ENCODE data around the gene ARID1B. TPM values are rescaled to one million over a fixed set of nuclear protein-coding genes. Genes with fewer than 3 reads are reported as not detected.

The ARID1B gene
- total and polyA plus RNA-seq, 8 donors = 16.2 to 68.0 (median 42.5) TPM

GRCh38 chr6:157017861-157018260 is 240.7 kb downstream of the ARID1B start:
- H3K9me3 ChIP-seq = no peaks in the 10 kb centered on the region
- no peaks in the 10 kb centered on the region for H3K36me3 ChIP-seq
- TF ChIP-seq CTCF (IDR thresholded peaks at IDR 0.05) = no peak
- no peak overlapping the region for H3K4me3 ChIP-seq
- no peaks in the 10 kb centered on the region for H3K27me3 ChIP-seq
- H3K27ac ChIP-seq = no peak overlapping the region
- no peak for DNase-seq
- intact Hi-C loops (cut with DNase I) = no loop called here
- H3K4me1 ChIP-seq = peaks cover 0 to 16% (median 11%) of the 10 kb centered on the region in 3 donors
- FAIRE-seq = no peak
- no peak for ATAC-seq

DNA sequence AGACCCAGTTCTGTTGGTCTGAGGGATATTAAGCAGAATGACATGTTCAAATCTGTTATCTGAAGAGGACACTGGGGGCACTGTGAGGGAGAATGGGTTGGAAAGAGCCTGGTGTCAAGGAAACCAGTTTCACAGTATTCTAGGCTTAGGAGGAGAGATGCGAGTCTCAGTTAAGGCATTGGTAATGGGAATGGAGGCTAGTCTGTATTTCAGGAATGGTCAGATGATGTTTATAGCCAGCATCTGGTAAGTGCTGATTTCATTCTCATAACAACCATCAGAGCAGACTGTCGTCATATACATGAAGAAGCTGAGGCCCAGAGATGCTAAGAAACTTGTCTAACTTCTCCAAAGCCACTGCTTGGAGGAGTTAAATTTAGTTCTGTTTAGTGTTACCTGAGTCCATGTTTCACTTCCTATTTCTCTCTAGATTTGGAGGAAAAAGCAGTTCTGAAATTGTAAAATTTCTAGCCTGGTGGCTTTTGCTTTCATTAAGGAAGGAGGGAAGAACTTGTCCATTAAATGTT is 242.0 kb downstream of the ARID1B start:
- ATAC-seq (no peak), FAIRE-seq (no peak), DNase-seq (no peak)
- no peak overlapping the region for H3K27ac ChIP-seq
- peaks cover 0 to 20% (median 15%) of the 10 kb centered on the region in 3 donors for H3K4me1 ChIP-seq
- H3K4me3 ChIP-seq = no peak overlapping the region
- intact Hi-C loops (cut with DNase I) = no loop called here
- 85 to 96% methylated on average over 2 of the region's 2 CpGs for WGBS, 2 donors
- TF ChIP-seq CTCF (IDR thresholded peaks at IDR 0.05) = no peak
- H3K36me3 ChIP-seq = no peaks in the 10 kb centered on the region
- no peaks in the 10 kb centered on the region for H3K27me3 ChIP-seq
- no peaks in the 10 kb centered on the region for H3K9me3 ChIP-seq

- no peak for FAIRE-seq
- Histone ChIP-seq H3K27me3 (no peaks in the 10 kb centered on the region), H3K4me1 (peaks cover 0 to 20% (median 15%) of the 10 kb centered on the region in 3 donors), H3K9me3 (no peaks in the 10 kb centered on the region), H3K27ac (no peak overlapping the region), H3K36me3 (no peaks in the 10 kb centered on the region), H3K4me3 (no peak overlapping the region)
- intact Hi-C loops (cut with DNase I) = no loop called here
- TF ChIP-seq CTCF (IDR thresholded peaks at IDR 0.05) = no peak
- no peak for DNase-seq
- ATAC-seq = no peak
- WGBS, 2 donors = 80 to 89% methylated on average over 7 of the region's 7 CpGs
These were observed 242.6 kb downstream of the ARID1B start for GRCh38 chr6:157019733-157020132.

- peak overlapping the region in 3 of 4 donors; percentile 97 to 100 (median 99) for H3K27ac ChIP-seq
- H3K4me3 ChIP-seq = peak overlapping the region in 3 of 4 donors; percentile 62 to 84 (median 78)
- intact Hi-C loops (cut with DNase I) = no loop called here
- H3K27me3 ChIP-seq = no peaks in the 10 kb centered on the region
- peaks cover 0 to 20% (median 15%) of the 10 kb centered on the region in 3 donors for H3K4me1 ChIP-seq
- FAIRE-seq (peak; percentile 13), ATAC-seq (no peak), DNase-seq (no peak)
- WGBS, 2 donors = 39 to 60% methylated on average over 4 of the region's 4 CpGs
- H3K36me3 ChIP-seq = no peaks in the 10 kb centered on the region
- no peak for TF ChIP-seq CTCF (IDR thresholded peaks at IDR 0.05)
- no peaks in the 10 kb centered on the region for H3K9me3 ChIP-seq
These were observed 243.2 kb downstream of the ARID1B start for GRCh38 chr6:157020398-157020797.

- FAIRE-seq (no peak), ATAC-seq (peak; percentile 11 to 59 (median 38)), DNase-seq (peak in 3 of 6 donors; percentile 29 to 79 (median 59))
- WGBS, 2 donors = 0% methylated on average over 37 to 40 of the region's 40 CpGs
- no peak for TF ChIP-seq CTCF (IDR thresholded peaks at IDR 0.05)
- no peaks in the 10 kb centered on the region for H3K9me3 ChIP-seq
- H3K27ac ChIP-seq = peak overlapping the region; percentile 95 to 100 (median 98)
- H3K36me3 ChIP-seq = no peaks in the 10 kb centered on the region
- H3K4me1 ChIP-seq = peaks cover 0 to 20% (median 15%) of the 10 kb centered on the region in 3 donors
- H3K27me3 ChIP-seq = no peaks in the 10 kb centered on the region
- peak overlapping the region; percentile 62 to 84 (median 76) for H3K4me3 ChIP-seq
- intact Hi-C loops (cut with DNase I) = no loop called here
These were observed 243.7 kb downstream of the ARID1B start for GRCh38 chr6:157020881-157021343.

Data from pancreas (tissue), 10 donors.